Progenitor cell of endocrine pancreas (in vitro differentiated cells): Measurements from ENCODE around the gene FRMPD4. TPM values are rescaled to one million over a fixed set of nuclear protein-coding genes. Genes with fewer than 3 reads are reported as not detected.

Experiments used
- DNase-seq: peaks from one replicate; pipeline ENCODE4 v3.0.0; 2021; ENCODE audit warnings: low spot score; ENCODE audit not compliant: unreplicated experiment
- H3K27ac Mint-ChIP-seq: 2 replicates; pipeline ENCODE4 v1.8.0; 2021; ENCODE audit warnings: mild to moderate bottlenecking, moderate library complexity, mixed read lengths
- H3K27me3 Mint-ChIP-seq: 2 replicates; pipeline ENCODE4 v1.8.0; 2021; ENCODE audit warnings: mixed read lengths
- H3K36me3 Mint-ChIP-seq: 2 replicates; pipeline ENCODE4 v1.8.0; 2022; ENCODE audit warnings: mixed read lengths; ENCODE audit not compliant: insufficient read depth
- H3K4me1 Mint-ChIP-seq: 2 replicates; pipeline ENCODE4 v1.8.0; 2021; ENCODE audit warnings: low read depth, mixed read lengths
- H3K4me3 Mint-ChIP-seq: 2 replicates; pipeline ENCODE4 v1.8.0; 2021; ENCODE audit warnings: low read depth, mild to moderate bottlenecking, moderate library complexity, mixed read lengths
- H3K9me3 Mint-ChIP-seq: 2 replicates; pipeline ENCODE4 v1.8.0; 2021; ENCODE audit warnings: low read depth, mixed read lengths
- CTCF ChIP-seq: fragments of 200-600 bp; sonication (generic); IDR thresholded peaks from one replicate; pipeline ENCODE4 v1.5.0; 2021; ENCODE audit warnings: antibody characterized with exemption, mild to moderate bottlenecking; ENCODE audit not compliant: unreplicated experiment
- total RNA-seq: library from RNA; stranded (reverse); gene quantifications from 2 replicates; pipeline ENCODE4 v1.2.1, GENCODE V29; 2021

The FRMPD4 gene
- total RNA-seq, 1 donor from 2014 or later = 0.10 TPM

DNA sequence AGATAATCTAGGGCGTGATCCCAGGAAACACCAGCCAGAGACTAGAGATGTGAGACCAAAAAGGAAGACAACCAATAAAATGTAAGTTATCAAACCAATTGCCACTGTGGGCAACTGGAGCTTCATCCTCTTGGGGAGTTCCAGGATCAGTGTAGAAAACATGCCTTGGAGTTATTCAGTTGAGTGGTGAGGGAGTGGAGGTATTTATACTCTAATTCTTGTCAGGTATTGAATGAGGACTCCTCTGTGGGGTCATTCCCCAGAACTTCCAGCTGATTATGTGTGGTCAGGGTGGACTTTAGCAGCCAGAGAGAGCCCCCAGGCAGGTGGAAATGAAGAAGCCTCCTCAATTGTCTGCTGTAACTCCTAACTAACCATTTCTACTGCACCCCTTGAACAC, 509.0 kb downstream of the FRMPD4 start:
- Mint-ChIP-seq H3K4me1 (no peaks in the 10 kb centered on the region), H3K9me3 (peaks cover 26% of the 10 kb centered on the region), H3K27me3 (no peaks in the 10 kb centered on the region), H3K36me3 (no peaks in the 10 kb centered on the region), H3K27ac (no peak overlapping the region), H3K4me3 (no peak overlapping the region)
- no peak for TF ChIP-seq CTCF
- no peak for DNase-seq

- H3K9me3 Mint-ChIP-seq = peaks cover 27% of the 10 kb centered on the region
- no peaks in the 10 kb centered on the region for H3K4me1 Mint-ChIP-seq
- H3K4me3 Mint-ChIP-seq = no peak overlapping the region
- no peaks in the 10 kb centered on the region for H3K36me3 Mint-ChIP-seq
- no peak overlapping the region for H3K27ac Mint-ChIP-seq
- DNase-seq = no peak
- no peak for TF ChIP-seq CTCF
- H3K27me3 Mint-ChIP-seq = no peaks in the 10 kb centered on the region
Measured at GRCh38 chrX:12648995-12649394, 510.7 kb downstream of the FRMPD4 start.

DNA sequence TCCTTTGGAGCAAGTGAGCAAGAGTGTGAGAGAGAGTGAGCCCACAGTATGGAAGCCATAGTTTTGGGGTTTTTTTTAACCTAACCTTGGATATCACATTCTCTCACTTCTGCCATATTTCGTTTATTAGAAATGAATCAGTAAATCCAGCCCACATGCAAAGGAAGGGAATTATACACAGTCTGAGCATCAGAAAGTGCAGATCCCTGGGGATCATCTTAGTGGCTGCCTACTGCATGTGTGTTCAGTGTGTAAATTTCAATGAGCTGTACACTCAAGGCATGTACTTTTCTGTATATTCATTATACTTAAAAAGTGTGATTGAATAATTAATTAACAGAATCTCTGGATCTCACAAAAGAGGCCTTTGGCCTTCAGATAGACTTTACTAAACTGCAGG, 519.2 kb downstream of the FRMPD4 start:
- Mint-ChIP-seq H3K27ac (no peak overlapping the region), H3K36me3 (no peaks in the 10 kb centered on the region), H3K4me3 (no peak overlapping the region), H3K9me3 (peaks cover 20% of the 10 kb centered on the region), H3K4me1 (no peaks in the 10 kb centered on the region), H3K27me3 (no peaks in the 10 kb centered on the region)
- TF ChIP-seq CTCF = no peak
- no peak for DNase-seq

GRCh38 chrX:12657881-12658280, 519.6 kb downstream of the FRMPD4 start:
- H3K27ac Mint-ChIP-seq = no peak overlapping the region
- DNase-seq = no peak
- peaks cover 19% of the 10 kb centered on the region for H3K9me3 Mint-ChIP-seq
- H3K27me3 Mint-ChIP-seq = no peaks in the 10 kb centered on the region
- H3K4me3 Mint-ChIP-seq = no peak overlapping the region
- H3K36me3 Mint-ChIP-seq = no peaks in the 10 kb centered on the region
- TF ChIP-seq CTCF = no peak
- no peaks in the 10 kb centered on the region for H3K4me1 Mint-ChIP-seq

- H3K9me3 Mint-ChIP-seq = peaks cover 29% of the 10 kb centered on the region
- no peak for TF ChIP-seq CTCF
- H3K36me3 Mint-ChIP-seq = no peaks in the 10 kb centered on the region
- no peak overlapping the region for H3K4me3 Mint-ChIP-seq
- H3K27ac Mint-ChIP-seq = no peak overlapping the region
- H3K4me1 Mint-ChIP-seq = no peaks in the 10 kb centered on the region
- no peak for DNase-seq
- no peaks in the 10 kb centered on the region for H3K27me3 Mint-ChIP-seq
Measured at GRCh38 chrX:12661464-12661863, 523.2 kb downstream of the FRMPD4 start.
